ENCODE results near the gene SPRR4.

SPRR4 gene

GRCh38 chr1:152995842-152996241 lies 25.4 kb downstream of the SPRR4 start:
- no peak overlapping the region for H2AFZ ChIP-seq (ENCODE audit: low read depth, low read length, severe bottlenecking)

GRCh38 chr1:152996633-152997400 lies 26.4 kb downstream of the SPRR4 start:
- Histone ChIP-seq H3K4me2 (ENCODE audit: low read depth, low read length, poor library complexity, severe bottlenecking) (no peak overlapping the region), H3K36me3 (ENCODE audit: low read length) (no peaks in the 10 kb centered on the region), H3K4me3 (ENCODE audit: insufficient read depth, low read length, poor library complexity, severe bottlenecking) (no peak overlapping the region), H3K79me2 (ENCODE audit: insufficient read depth, low read length) (no peaks in the 10 kb centered on the region), H3F3A (ENCODE audit: insufficient read depth) (no peaks in the 10 kb centered on the region), H3K9me2 (replicated peaks; ENCODE audit: insufficient read depth, low read length) (no peaks in the 10 kb centered on the region), H3K27ac (ENCODE audit: low read depth, low read length) (no peak overlapping the region), H3K27me3 (ENCODE audit: low read length) (no peaks in the 10 kb centered on the region), H2AFZ (ENCODE audit: low read depth, low read length, severe bottlenecking) (no peak overlapping the region), H3K9ac (ENCODE audit: low read length) (no peak overlapping the region), H4K20me1 (ENCODE audit: low read depth, low read length) (no peaks in the 10 kb centered on the region), H3K9me3 (ENCODE audit: insufficient read depth, low read length) (no peaks in the 10 kb centered on the region)
- TF ChIP-seq EZH2phosphoT487 (conservative IDR thresholded peaks at IDR 0.05; ENCODE audit: low read length) (no peak), CTCF (IDR thresholded peaks at IDR 0.05; ENCODE audit: insufficient read depth, low read length, poor library complexity, severe bottlenecking) (no peak)

More at GRCh38 chr1:152995842-152996241, 25.4 kb downstream of the SPRR4 start:
- no peak overlapping the region for H3K27ac ChIP-seq (ENCODE audit: low read depth, low read length)
- H3F3A ChIP-seq (ENCODE audit: insufficient read depth), result no peaks in the 10 kb centered on the region
- no peaks in the 10 kb centered on the region for H3K79me2 ChIP-seq (ENCODE audit: insufficient read depth, low read length)
- H3K36me3 ChIP-seq (ENCODE audit: low read length), result no peaks in the 10 kb centered on the region
- H4K20me1 ChIP-seq (ENCODE audit: low read depth, low read length), result no peaks in the 10 kb centered on the region
- no peak overlapping the region for H3K9ac ChIP-seq (ENCODE audit: low read length)
- TF ChIP-seq EZH2phosphoT487 (conservative IDR thresholded peaks at IDR 0.05; ENCODE audit: low read length) (no peak), CTCF (IDR thresholded peaks at IDR 0.05; ENCODE audit: insufficient read depth, low read length, poor library complexity, severe bottlenecking) (no peak)
- H3K27me3 ChIP-seq (ENCODE audit: low read length), result no peaks in the 10 kb centered on the region
- H3K4me2 ChIP-seq (ENCODE audit: low read depth, low read length, poor library complexity, severe bottlenecking), result no peak overlapping the region
- no peaks in the 10 kb centered on the region for H3K9me2 ChIP-seq (replicated peaks; ENCODE audit: insufficient read depth, low read length)
- no peaks in the 10 kb centered on the region for H3K9me3 ChIP-seq (ENCODE audit: insufficient read depth, low read length)
- no peak overlapping the region for H3K4me3 ChIP-seq (ENCODE audit: insufficient read depth, low read length, poor library complexity, severe bottlenecking)

- Histone ChIP-seq H3K27me3 (ENCODE audit: low read length) (no peaks in the 10 kb centered on the region), H4K20me1 (ENCODE audit: low read depth, low read length) (no peaks in the 10 kb centered on the region), H3K36me3 (ENCODE audit: low read length) (no peaks in the 10 kb centered on the region), H3K9me2 (replicated peaks; ENCODE audit: insufficient read depth, low read length) (no peaks in the 10 kb centered on the region), H3K9me3 (ENCODE audit: insufficient read depth, low read length) (no peaks in the 10 kb centered on the region), H3F3A (ENCODE audit: insufficient read depth) (no peaks in the 10 kb centered on the region), H3K4me2 (ENCODE audit: low read depth, low read length, poor library complexity, severe bottlenecking) (no peak overlapping the region), H2AFZ (ENCODE audit: low read depth, low read length, severe bottlenecking) (no peak overlapping the region), H3K9ac (ENCODE audit: low read length) (no peak overlapping the region), H3K4me3 (ENCODE audit: insufficient read depth, low read length, poor library complexity, severe bottlenecking) (no peak overlapping the region), H3K27ac (ENCODE audit: low read depth, low read length) (no peak overlapping the region), H3K79me2 (ENCODE audit: insufficient read depth, low read length) (no peaks in the 10 kb centered on the region)
- TF ChIP-seq EZH2phosphoT487 (conservative IDR thresholded peaks at IDR 0.05; ENCODE audit: low read length) (no peak), CTCF (IDR thresholded peaks at IDR 0.05; ENCODE audit: insufficient read depth, low read length, poor library complexity, severe bottlenecking) (no peak)
These were observed 27.5 kb downstream of the SPRR4 start for GRCh38 chr1:152997901-152998300.
